SH-SY5Y (cell line): ENCODE data around the gene SELENOM.

Source experiments
- GATA2 ChIP-seq: IDR thresholded peaks from 2 replicates; pipeline ENCODE4 v1.6.1; 2011; ENCODE audit warnings: mild to moderate bottlenecking, low read depth, low read length
- GATA3 ChIP-seq: IDR thresholded peaks from 2 replicates; pipeline ENCODE4 v1.6.1; 2011; ENCODE audit warnings: low read depth, mild to moderate bottlenecking, low read length, moderate library complexity

GRCh38 chr22:31136155-31136554 lies 28.8 kb upstream of the SELENOM start:
- no peak for TF ChIP-seq GATA3
- TF ChIP-seq GATA2, result no peak
